Ovary (tissue), 3 donors: ENCODE measurements around the gene TTC1.

Source experiments
- EP300 ChIP-seq: sonication (generic); formaldehyde crosslinking; IDR thresholded peaks from one replicate; pipeline ENCODE4 v1.6.1; 2017; ENCODE audit warnings: antibody characterized with exemption
- POLR2A ChIP-seq: fragments of 450-650 bp; IDR thresholded peaks from one replicate; pipeline ENCODE4 v1.6.1; 2017; ENCODE audit warnings: antibody characterized with exemption, mild to moderate bottlenecking, moderate library complexity
- TF ChIP-seq, protein P1 (sequence below), 3 donors: fragments of 450-650 bp in 2 of 3; fragments of 200-600 bp in 1 of 3; IDR thresholded peaks; one replicate each; pipeline versions ENCODE4 v1.5.1 to v1.8.0; 2016 to 2022; ENCODE audit warnings: antibody characterized with exemption in 3 of 3, mild to moderate bottlenecking in 1 of 3
- donor health status: DM: no; HTN: no; CAD: no.

DNA sequence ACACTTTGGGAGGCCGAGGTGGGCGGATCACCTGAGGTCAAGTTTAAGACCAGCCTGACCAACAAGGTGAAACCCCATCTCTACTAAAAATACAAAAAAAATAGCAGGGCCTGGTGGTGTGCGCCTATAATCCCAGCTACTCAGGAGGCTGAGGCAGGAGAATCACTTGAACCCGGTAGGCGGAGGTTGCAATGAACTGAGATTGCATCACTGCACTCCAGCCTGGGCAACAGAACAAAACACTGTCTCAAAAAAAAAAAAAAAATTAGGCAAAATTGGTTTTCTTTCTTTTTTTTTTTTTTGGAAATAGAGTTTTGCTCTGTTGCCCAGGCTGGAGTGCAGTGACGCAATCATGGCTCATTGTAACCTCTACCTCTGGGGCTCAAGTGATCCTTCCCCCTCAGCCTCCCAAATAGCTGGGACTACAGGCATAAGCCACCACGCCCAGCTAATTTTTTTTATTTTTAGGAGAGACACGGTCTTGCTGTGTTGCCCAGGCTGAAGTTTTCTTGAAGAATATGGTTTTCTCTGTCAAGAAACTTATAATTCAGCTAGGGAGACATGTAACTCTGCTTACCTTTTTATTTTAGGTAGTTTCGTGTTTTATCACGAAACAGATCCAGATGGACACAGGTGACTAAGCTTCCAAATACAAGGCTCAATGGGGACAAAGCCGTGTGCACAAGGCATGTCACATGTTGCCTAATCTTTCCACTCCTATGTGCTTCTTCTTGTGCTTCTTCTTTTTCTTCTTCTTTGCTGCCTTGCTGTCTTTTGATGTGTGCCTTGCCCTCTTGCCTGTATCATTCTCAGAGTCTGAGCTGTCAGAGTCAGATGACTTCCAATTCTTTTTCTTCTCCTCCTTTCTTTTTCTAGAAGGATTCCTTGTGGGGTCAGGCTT, 14.3 kb downstream of the TTC1 start:
- TF ChIP-seq POLR2A (no peak), EP300 (no peak)
- TF ChIP-seq, protein P1, sequence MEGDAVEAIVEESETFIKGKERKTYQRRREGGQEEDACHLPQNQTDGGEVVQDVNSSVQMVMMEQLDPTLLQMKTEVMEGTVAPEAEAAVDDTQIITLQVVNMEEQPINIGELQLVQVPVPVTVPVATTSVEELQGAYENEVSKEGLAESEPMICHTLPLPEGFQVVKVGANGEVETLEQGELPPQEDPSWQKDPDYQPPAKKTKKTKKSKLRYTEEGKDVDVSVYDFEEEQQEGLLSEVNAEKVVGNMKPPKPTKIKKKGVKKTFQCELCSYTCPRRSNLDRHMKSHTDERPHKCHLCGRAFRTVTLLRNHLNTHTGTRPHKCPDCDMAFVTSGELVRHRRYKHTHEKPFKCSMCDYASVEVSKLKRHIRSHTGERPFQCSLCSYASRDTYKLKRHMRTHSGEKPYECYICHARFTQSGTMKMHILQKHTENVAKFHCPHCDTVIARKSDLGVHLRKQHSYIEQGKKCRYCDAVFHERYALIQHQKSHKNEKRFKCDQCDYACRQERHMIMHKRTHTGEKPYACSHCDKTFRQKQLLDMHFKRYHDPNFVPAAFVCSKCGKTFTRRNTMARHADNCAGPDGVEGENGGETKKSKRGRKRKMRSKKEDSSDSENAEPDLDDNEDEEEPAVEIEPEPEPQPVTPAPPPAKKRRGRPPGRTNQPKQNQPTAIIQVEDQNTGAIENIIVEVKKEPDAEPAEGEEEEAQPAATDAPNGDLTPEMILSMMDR (IDR thresholded peaks at IDR 0.05) = no peak
